HG02840 (cell line): ENCODE data around the gene CAPG.
"Not testable (repeated sequence)": the region's sequence is repeated elsewhere in the genome, so short reads cannot be mapped to it uniquely, and the experiment has no call there.

Source experiments
- ATAC-seq: cut with Tn5 transposase; IDR thresholded peaks from one replicate; pipeline ENCODE4 v1.9.1; 2021; ENCODE audit warnings: mild to moderate bottlenecking, moderate library complexity, moderate number of reproducible peaks; ENCODE audit not compliant: unreplicated experiment, low FRiP score

CAPG gene

GRCh38 chr2:85409845-85410583, at the start of gene CAPG:
Gene CAPG, minus strand, starts transcription at chr2:85410366. Its CDS starts 8,221 bp downstream, at chr2:85402145.
- peak; percentile 48 for ATAC-seq

GRCh38 chr2:85459771-85460170, 49.6 kb upstream of the CAPG start:
- ATAC-seq = no peak

- ATAC-seq = no peak
These were observed 48.7 kb upstream of the CAPG start for GRCh38 chr2:85458601-85459563.

GRCh38 chr2:85457877-85458316, 47.7 kb upstream of the CAPG start:
- ATAC-seq = no peak

GRCh38 chr2:85457043-85457442, 46.9 kb upstream of the CAPG start:
- ATAC-seq = no peak

- no peak for ATAC-seq
These were observed 45.5 kb upstream of the CAPG start for GRCh38 chr2:85455552-85456090.

- no peak for ATAC-seq
These were observed 43.4 kb upstream of the CAPG start for GRCh38 chr2:85453571-85453970.

GRCh38 chr2:85452237-85452636, 42.1 kb upstream of the CAPG start:
- ATAC-seq = no peak

- no peak for ATAC-seq
These were observed 39.0 kb upstream of the CAPG start for GRCh38 chr2:85449214-85449588.

- ATAC-seq = no peak
These were observed 38.5 kb upstream of the CAPG start for GRCh38 chr2:85448461-85449213.

GRCh38 chr2:85447222-85447585, 37.0 kb upstream of the CAPG start:
- ATAC-seq = no peak

- no peak for ATAC-seq
These were observed 36.4 kb upstream of the CAPG start for GRCh38 chr2:85446296-85447221.

GRCh38 chr2:85445316-85446295, 35.4 kb upstream of the CAPG start:
- ATAC-seq = no peak

- ATAC-seq = no peak
These were observed 34.5 kb upstream of the CAPG start for GRCh38 chr2:85444629-85445172.

- ATAC-seq = no peak
These were observed 31.7 kb upstream of the CAPG start for GRCh38 chr2:85441864-85442263.

- no peak for ATAC-seq
These were observed 30.6 kb upstream of the CAPG start for GRCh38 chr2:85440729-85441128.

- ATAC-seq = no peak
These were observed 29.8 kb upstream of the CAPG start for GRCh38 chr2:85439986-85440385.

GRCh38 chr2:85439569-85439968, 29.4 kb upstream of the CAPG start:
- not testable (repeated sequence) for ATAC-seq
